GM18868 (cell line): ENCODE data around the gene FOXA3.

Source experiments
- ATAC-seq: cut with Tn5 transposase; IDR thresholded peaks from one replicate; pipeline ENCODE4 v1.9.1; 2021; ENCODE audit warnings: mild to moderate bottlenecking, moderate library complexity; ENCODE audit not compliant: unreplicated experiment

The FOXA3 gene

GRCh38 chr19:45863840-45864628, at the start of gene FOXA3:
FOXA3 (plus strand) TSS chr19:45864326; CDS start chr19:45864457, 131 bp downstream.
- ATAC-seq = no peak

GRCh38 chr19:45814851-45815480, 49.2 kb upstream of the FOXA3 start, which contains the start of gene RSPH6A:
RSPH6A (minus strand) TSS chr19:45815308; CDS start chr19:45815176, 132 bp downstream.
- no peak for ATAC-seq

- ATAC-seq = no peak
Measured at GRCh38 chr19:45815481-45816216, 48.5 kb upstream of the FOXA3 start.

- ATAC-seq = no peak
Measured at GRCh38 chr19:45816236-45817009, 47.7 kb upstream of the FOXA3 start.

GRCh38 chr19:45817010-45817724, 47.0 kb upstream of the FOXA3 start:
- peak; percentile 82 for ATAC-seq

GRCh38 chr19:45817725-45818301, 46.3 kb upstream of the FOXA3 start:
- no peak for ATAC-seq

GRCh38 chr19:45819769-45820168, 44.4 kb upstream of the FOXA3 start:
- ATAC-seq = no peak

GRCh38 chr19:45820413-45821102, 43.6 kb upstream of the FOXA3 start:
- ATAC-seq = no peak

- no peak for ATAC-seq
Measured at GRCh38 chr19:45821103-45821521, 43.0 kb upstream of the FOXA3 start.

GRCh38 chr19:45821570-45821969, 42.6 kb upstream of the FOXA3 start:
- ATAC-seq = no peak

GRCh38 chr19:45822716-45823115, 41.4 kb upstream of the FOXA3 start:
- ATAC-seq = no peak

- no peak for ATAC-seq
Measured at GRCh38 chr19:45823182-45823581, 40.9 kb upstream of the FOXA3 start.

GRCh38 chr19:45824041-45824471, 40.1 kb upstream of the FOXA3 start:
- ATAC-seq = no peak

- no peak for ATAC-seq
Measured at GRCh38 chr19:45824531-45825262, 39.4 kb upstream of the FOXA3 start.

- no peak for ATAC-seq
Measured at GRCh38 chr19:45825263-45825605, 38.9 kb upstream of the FOXA3 start.

- no peak for ATAC-seq
Measured at GRCh38 chr19:45825917-45826893, 37.9 kb upstream of the FOXA3 start.

- no peak for ATAC-seq
Measured at GRCh38 chr19:45826934-45827333, 37.2 kb upstream of the FOXA3 start.
